UCSD-AML1 (cell line): ENCODE measurements around the gene FOXO1.
A peak's percentile ranks its signal among the peaks of the same experiment; 100 is the strongest.
"Not testable (repeated sequence)": the region's sequence is repeated elsewhere in the genome, so short reads cannot be mapped to it uniquely, and the experiment has no call there.

Experiments
- DNase-seq: peaks from one replicate; lab custom pipeline; 2025; ENCODE audit not compliant: unreplicated experiment; lab: John Stamatoyannopoulos, UW

FOXO1 gene

DNA sequence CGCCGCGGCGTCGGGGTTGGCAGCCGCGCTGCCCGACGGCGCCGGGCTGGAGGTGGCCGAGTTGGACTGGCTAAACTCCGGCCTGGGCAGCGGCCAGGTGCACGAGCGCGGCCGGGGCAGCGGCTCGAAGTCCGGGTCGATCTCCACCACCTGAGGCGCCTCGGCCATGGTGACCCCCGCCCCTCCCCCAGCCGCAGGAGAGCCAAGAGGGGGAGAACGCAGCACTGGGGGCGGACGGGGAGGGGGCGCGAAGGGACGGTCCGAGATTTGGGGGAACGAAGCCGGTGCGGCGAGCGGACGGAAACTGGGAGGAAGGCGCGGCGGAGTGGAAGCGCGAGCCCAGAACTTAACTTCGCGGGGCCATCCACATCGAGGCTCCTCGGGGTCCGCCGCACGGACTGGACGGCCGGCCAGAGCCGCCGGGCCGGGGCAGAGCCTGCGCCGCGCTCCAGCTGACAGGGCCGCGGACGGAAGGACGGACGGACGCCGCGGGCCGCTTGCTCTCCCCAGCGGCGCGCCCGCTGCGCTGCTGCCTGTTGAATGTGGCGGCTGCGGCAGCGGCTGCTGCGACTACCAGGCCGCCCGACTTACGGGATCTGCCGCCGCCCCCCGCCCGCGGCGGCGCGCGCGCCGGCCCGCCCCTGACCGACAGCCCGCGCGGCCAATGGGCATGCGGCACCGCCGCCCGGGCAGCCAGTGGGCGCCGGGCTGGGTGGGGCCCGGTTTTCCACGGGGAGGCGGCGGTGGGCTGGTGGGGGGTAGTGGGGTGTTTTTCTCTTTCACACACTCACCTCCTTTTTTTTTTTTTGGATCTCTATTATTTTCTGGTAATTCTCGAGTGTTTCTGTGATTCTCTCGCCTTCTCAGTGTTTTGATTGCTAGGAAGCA, at the start of gene FOXO1:
FOXO1 (minus strand) TSS at position 597 of the 888 bp plus-strand sequence; CDS start at position 168, 429 bp downstream.
- peak; percentile 86 for DNase-seq

DNA sequence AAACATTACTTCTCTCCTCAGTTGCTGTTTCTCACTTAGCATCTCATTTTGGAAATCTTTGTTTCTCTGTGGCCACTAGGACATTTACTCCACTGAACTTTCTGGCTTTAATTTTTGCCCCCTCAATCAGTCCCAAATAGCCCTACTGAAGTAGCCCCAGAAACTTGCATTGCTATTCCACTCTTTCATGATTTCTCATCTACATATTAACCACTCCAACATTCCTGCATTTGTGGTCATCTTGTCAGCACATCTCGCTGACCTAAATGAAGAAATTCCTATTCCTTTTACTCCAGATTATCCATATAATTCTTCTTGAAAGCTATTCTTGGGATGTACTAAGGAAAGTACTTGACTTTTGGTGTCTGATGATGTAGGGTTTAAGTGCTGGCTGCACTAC, 48.0 kb upstream of the FOXO1 start:
- not testable (repeated sequence) for DNase-seq

DNA sequence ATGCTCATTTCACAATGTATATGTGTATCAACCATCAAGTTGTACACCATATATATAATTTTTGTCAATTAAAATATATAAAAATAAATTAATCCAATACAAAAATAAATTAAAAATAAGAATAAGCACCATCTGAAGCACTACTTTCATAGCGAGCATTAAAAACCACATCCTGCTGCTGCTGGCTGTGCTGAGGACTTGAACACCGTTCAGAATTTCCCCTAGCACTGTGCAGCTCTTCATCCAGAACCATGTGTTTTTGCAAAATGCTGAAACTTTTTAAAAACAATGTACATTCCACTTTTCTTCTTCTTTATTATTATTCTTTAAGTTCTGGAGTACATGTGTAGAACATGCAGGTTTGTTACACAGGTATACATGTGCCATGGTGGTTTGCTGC, 40.0 kb upstream of the FOXO1 start:
- no peak for DNase-seq

DNA sequence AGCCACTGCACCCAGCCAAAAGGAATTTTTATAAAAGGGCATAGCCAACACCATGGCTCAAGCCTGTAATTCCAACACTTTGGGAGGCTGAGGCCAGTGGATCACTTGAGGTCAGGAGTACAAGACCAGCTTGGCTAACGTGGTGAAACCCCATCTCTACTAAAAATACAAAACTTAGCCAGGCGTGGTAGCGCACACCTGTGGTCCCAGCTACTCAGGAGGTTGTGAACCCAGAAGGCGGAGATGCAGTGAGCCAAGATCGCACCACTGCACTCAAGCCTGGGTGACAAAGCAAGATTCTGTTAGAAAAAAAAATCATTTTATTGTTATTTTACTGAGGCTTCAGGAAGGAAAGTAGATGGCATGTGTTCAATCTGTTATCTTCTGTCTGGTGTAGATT, 31.3 kb upstream of the FOXO1 start:
- DNase-seq: no peak

DNA sequence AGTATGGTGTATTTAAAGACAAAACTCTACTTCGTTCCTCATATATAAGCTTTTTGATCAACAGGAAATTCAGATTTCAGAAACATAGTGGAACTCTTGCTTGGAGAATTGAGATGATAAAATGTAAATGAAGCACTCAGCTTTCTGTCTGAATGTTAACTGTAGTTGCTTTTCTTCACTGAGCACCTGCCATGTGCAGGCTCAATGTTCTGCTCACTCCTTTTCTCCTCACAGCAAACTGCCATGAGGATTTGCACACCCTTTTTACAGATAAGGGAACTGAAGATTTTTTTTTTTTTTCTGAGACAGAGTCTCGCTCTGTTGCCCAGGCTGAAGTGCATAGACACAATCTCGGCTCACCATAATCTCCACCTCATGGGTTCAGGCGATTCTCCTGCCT, 28.0 kb upstream of the FOXO1 start:
- no peak for DNase-seq

DNA sequence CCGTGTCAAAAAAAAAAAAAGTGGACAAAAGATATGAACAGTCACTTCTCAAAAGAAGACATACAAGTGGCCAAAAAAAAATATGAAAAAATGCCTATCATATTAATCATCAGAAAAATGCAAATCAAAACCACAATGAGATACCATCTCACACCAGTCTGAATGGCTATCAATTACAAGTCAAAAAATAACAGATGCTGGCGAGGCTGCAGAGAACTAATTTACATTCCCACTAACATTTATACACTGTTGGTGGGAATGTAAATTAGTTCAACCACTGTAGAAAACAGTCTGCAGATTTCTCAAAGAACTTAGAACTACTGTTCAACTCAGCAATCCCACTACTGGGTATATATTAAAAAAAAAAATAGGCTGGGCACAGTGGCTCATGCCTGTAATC, 26.5 kb upstream of the FOXO1 start:
- no peak for DNase-seq

DNA sequence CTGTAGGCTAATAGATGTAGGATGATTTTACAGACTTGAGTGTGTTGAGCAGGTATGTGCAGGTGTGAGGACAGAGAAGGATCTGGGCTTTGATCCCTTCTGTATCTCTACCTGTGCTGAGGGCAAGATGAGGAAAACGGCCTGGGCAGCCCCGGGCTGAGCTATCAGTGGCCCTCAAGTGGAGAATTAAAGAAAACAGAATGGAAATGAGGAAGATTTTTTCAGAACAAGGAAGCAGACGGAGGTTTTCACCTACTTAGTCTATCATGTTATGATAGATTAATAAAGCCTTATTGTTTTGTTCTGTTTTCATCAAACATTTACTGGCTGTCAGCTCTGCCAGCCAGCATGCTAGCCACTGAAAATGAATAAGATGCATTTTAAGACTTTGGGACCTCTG, 22.3 kb upstream of the FOXO1 start:
- DNase-seq: no peak

DNA sequence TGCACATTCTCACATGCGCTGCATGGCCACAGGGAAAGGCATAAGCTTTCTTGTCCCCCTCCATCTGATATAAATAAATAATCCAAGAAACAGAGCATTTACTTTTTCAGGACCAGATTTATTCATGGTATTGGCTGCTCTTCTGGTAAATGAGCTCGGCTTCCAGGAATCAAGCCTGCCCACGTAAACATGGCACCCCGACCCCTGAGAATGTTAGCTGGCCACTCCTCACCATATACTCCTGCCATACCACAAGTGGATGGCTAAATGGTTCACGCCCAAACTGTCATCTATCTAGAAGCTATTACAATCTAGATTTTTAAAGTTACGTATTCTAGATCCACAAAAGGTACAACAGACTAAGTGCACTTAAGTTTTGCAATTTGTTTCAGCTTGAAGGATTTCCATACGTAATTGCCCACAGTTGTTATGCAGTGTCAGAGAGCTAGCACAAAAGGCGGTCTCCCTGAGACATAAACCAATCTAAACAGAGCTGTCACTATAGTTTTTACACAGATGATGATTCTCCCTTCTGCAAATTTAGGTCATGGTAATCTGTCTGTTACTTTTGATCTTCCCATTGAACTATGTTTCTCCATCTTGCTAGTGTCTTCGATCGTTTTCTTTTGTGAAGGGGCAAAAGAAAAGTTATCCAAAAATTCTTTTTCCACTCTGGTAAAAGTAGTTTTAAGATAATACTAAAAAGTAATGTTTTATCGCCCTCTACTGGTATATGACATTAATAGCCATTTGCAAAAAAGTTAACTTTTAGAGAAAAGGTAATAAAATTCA, 16.2 kb upstream of the FOXO1 start:
- no peak for DNase-seq

DNA sequence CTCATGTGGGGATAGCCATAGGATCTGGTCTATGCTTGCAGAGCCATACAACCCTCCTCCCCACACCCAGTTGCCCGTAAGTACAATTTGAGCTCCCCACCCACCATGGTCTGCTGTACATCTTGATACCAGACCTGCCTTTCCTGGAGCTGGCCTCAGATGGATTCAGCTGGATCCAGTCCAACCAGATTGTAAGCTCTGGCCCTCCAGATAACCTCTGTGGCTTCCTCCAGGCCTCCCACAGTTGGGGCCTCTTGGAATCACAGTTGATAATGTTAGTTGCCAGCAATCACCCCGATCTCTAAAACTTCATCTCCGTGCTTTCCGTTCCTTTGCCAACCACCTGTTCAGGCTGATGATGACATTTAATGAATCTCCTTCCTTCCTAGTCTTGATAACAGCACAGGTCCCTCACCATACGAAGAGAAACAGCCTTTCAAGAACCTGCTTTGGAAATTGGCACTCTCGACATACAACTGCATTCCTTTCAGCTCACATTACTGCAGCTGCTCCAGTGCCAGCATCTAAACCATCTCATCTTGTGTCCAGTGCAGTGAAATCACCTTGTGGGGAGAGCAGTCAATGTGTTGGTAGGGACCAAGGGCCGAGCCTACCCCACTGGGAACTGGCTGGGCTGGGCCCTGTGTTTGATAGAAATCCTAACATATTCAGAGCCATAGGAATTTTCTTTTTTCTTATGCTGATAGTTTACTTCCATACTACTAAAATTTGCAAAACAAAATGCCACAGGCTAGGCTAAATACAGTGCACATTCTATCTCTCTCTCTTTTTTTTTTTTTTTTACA, 15.1 kb upstream of the FOXO1 start:
- peak; percentile 48 for DNase-seq

DNA sequence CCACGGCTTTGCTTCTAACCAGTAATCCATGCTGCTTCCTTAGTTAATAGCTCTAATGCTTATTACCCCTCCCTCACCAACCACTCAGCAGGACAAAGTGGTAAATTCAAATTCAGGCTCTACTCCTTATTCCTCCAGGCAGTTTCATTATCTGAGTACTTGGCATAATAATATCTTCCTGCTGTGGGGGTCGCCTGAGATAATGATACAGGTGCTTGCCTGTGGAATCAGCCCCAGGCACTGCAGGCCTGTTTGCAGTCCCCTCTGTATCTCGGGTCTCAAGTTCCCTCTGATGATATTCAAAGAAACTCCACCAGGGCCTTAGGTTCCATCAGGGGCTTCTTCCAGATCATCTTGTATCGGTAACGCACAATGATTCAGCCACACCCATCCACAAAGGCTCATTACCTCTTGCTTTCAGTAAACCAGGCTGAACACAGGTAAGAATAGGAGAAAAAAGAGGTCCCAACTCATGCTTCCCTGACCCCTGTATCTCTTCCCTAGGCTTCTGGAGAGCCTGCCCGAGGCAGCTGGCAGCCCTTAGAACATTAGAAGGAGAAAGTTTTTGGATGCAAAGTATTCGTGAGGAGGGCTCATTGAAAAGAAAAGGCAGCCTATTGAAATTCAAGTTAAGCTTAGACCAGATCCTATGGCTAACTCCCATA, 14.3 kb upstream of the FOXO1 start:
- no peak for DNase-seq

DNA sequence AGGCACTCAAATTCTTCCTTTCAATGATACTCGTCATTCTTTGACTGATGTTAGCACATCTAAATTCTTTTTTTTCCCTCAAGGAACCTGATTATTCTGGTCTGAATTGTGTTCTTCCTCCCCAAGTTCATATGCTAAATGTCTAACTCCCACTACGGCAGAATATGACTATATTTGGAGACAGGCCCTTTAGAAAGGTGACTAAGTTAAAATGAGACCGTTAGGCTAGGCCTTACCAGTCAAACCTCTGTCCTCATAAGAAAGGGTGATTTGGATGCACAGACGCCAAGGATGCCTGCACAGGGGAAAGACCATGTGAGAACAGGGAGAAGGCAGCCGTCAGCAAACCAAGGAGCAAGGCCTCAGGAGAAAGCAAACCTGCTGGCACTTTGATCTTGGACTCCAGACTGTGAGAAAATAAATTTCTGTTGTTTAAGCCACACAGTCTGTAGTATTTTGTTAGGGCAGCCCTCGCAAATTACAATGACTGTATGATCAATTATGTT, 13.1 kb upstream of the FOXO1 start:
- DNase-seq: no peak

DNA sequence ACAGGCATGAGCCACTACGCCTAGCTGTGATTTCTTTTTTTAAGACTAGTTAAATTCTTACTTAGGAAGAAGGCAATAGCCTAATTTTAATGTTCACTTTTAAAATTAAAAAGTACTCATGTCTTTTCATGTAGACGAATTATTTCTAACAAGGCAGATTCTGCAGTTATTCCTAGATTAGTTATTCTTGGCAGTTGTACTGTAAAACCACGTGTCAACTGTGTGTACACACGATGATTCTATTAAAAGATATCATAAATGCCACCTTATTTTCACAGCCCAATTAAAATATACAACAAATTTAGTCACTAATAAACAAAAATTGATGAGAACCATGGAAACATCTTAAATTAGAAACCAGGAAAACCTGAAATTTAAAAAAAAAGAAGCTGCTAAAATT, 10.6 kb upstream of the FOXO1 start:
- DNase-seq: no peak

DNA sequence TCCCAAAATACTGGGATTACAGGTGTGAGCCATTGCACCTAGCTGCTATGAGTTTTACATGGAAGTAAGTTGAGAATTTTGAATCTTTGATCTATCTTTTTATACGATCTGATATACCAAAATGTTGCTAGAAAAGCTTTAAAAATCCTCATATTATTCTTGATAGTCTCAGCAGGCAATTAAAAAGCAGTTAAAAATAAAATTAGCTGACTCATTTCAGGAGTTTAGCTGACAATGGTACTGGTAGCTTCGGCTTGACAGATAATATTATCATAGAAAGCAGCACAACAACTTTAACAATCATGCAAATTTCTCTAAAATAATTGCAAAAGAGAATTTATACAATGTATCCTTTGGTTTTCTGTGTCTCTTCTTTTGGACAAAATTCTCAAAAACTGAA, 9.6 kb upstream of the FOXO1 start:
- no peak for DNase-seq

DNA sequence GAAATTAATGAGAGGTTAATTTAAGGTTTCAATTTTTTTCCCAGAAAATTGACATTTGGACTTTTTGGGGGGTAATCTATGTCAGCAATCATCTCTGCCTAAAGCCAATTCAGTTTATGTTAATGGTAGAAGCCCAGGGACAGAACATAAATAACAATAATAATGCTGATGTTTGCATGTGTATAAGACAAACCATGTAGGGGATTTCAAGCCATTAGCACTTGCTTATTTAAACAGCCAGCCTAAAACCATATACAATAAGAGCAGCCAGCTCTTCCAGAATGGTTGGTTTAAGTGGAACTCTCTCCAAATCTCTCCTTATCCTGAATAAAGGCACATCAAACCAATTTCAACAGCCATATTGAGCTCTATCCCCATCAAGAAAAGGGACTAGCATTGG, 7.0 kb upstream of the FOXO1 start:
- no peak for DNase-seq

DNA sequence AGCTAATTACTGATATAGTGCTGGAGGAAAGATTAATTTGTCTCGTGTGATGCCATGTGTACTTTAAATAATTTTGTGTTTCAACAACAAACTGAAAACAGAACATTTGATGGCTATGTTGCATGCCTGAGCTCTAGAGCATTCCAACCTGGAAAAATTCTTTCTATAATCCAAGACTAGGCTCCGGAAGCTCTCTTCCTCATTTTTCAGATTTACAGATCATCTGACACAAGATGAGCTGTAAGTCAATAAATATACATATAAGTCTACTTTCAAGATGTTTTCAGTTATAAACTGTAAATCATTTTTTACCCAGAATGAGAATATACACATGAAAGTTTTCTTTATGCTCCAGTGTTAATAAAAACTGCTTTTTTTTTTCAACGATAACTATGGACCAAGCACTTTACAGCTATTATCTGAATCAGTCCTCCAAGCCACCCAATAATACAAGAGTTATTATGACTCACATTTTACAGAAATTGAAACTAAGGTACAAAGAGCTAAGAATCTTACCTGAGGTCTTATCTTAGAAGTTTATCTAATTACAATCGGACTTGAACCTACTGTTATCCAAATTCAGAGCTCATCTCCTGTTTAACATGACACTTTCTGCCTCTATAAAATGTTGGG, 6.4 kb upstream of the FOXO1 start:
- DNase-seq: no peak

DNA sequence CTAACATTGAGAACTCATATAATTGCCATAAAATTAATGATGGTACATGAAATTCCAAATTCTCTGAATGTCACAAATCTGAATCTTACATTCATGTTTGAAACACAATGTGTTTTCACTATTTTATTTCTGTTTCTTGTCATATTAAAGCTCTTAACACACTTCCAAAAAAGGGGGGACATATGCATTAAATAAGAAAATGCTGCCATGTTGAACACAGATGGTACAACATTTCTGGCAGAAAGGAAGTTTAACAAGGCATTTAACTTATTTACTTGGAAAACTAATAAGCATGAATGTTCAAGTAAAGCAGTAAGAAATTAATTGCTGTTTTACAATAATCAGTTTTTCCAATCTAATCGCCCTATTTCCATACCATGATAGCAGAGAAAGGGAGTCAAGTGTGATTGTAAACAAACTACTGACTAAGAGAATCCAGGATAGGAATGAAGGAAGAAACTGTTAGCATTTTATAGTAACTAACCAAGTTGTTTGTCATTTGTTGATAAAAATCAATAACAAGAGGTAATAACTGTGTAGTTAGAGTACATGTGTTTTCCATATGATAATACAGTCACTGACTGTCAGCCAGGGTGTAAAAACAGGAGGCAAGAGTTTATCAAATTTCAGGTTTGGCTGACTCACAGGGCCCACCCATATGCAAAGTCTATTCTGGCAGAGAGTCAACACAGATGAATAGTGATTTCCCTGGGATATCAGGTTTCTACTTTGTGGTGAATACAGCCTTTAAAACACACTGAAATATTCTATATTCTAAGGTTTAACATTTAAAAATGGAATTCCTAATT, 5.7 kb upstream of the FOXO1 start:
- no peak for DNase-seq

DNA sequence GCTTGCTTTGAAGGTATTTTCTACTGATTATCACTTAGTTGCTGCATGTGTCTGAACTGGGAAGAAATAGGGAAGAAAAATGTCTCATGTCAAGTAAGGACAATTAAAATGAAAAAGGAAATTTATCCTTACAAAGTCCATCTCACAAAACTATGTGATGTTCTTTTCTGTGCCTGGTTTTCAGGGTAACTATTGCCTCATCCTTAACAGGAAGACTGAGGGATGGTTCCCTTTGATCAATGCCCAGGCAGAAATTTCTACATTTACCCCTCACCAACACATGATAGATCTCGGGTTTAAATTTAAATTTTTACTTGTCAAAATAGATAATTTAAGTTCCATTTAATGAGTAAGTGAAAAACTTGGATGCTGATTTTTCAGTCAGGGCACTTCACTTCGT, 3.9 kb upstream of the FOXO1 start:
- no peak for DNase-seq

DNA sequence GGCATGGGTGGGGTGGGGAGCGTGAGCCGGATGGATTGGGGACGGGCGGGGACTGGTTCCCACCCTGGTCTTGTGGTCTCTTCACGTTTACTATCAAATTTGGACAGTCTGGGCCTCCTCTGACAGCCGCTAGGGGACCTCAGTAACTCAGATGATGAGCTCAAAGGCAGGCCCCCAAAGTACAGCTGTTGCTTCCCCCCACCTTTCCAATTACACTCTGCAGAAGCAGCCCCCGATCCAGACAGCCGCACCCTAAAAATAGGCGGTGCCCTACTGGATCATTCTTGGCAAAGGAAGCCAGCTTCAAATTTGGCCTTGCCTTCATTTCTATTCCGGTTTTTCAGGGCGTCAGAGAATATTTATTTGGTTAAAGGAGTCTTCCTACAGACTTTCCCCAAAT, 1.9 kb upstream of the FOXO1 start:
- DNase-seq: no peak

DNA sequence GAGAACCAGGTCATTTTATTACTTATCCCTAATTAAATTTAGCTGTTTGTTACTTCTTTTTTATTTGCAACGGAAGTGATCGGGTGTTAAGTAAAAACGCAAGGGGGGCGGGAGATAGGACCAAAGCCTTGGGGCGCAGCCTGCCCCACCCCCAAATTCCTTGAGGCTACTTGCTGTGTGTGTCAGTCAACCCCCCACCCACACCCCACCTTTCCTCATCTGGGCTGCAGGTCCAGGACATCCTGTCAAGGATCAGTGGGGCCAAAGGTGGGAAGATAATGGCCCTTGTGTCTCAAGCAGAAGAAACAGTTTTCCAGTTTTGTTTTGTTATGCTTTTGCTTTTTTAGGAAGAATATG, 1.2 kb upstream of the FOXO1 start:
- DNase-seq: no peak
